Activated B cell treated with CpG ODN at 0.5 μM for 24 hours (primary cell): ENCODE measurements around the gene ASB1. TPM values are rescaled to one million over a fixed set of nuclear protein-coding genes. Genes with fewer than 3 reads are reported as not detected.

ENCODE experiments used
- ATAC-seq: fragments of 200-7000 bp; cut with Tn5 transposase; one replicate; pipeline ENCODE4 v1.10.0; 2021; ENCODE audit warnings: low read depth, mild to moderate bottlenecking, moderate library complexity
- CTCF ChIA-PET: fragments of 350-600 bp; sonication (Branson Sonifier 250); formaldehyde crosslinking; loops from one replicate; lab custom pipeline; 2021; ENCODE audit warnings: antibody characterized with exemption; lab: Charles Lee
- POLR2A ChIA-PET: fragments of 350-600 bp; sonication (Branson Sonifier 250); formaldehyde crosslinking; loops from one replicate; lab custom pipeline; 2021; ENCODE audit warnings: antibody characterized with exemption; lab: Charles Lee
- DNase-seq: peaks from one replicate; pipeline ENCODE4 v3.0.0; 2022
- H3K27ac Mint-ChIP-seq: one replicate; pipeline ENCODE4 v1.8.0; 2020; ENCODE audit warnings: mixed read lengths
- H3K27me3 Mint-ChIP-seq: one replicate; pipeline ENCODE4 v1.8.0; 2021; ENCODE audit warnings: mixed read lengths
- H3K36me3 Mint-ChIP-seq: one replicate; pipeline ENCODE4 v1.8.0; 2021; ENCODE audit warnings: low read depth, mixed read lengths
- H3K4me1 Mint-ChIP-seq: one replicate; pipeline ENCODE4 v1.8.0; 2021; ENCODE audit warnings: mixed read lengths
- H3K4me3 Mint-ChIP-seq: one replicate; pipeline ENCODE4 v1.8.0; 2020; ENCODE audit warnings: mild to moderate bottlenecking, mixed read lengths
- H3K9me3 Mint-ChIP-seq: one replicate; pipeline ENCODE4 v1.8.0; 2020; ENCODE audit warnings: mixed read lengths
- CTCF ChIP-seq: fragments of 200-600 bp; IDR thresholded peaks from one replicate; pipeline ENCODE4 v1.8.0; 2022; ENCODE audit warnings: antibody characterized with exemption, mild to moderate bottlenecking
- intact Hi-C: fragments of 100-400 bp; cut with micrococcal nuclease; formaldehyde crosslinking; loops from one replicate; pipeline ENCODE4 v1.15.1; 2024
- total RNA-seq: library from RNA; stranded (reverse); gene quantifications from 2 replicates; pipeline ENCODE4 v1.2.3, GENCODE V29; 2022

ASB1 gene
- total RNA-seq, 1 donor from 2014 or later = 49.8 TPM

- H3K27me3 Mint-ChIP-seq = no peaks in the 10 kb centered on the region
- H3K27ac Mint-ChIP-seq = no peak overlapping the region
- TF ChIP-seq CTCF = no peak
- H3K9me3 Mint-ChIP-seq = peaks cover 6% of the 10 kb centered on the region
- ATAC-seq (no peak), DNase-seq (no peak)
- H3K36me3 Mint-ChIP-seq = peaks cover 6% of the 10 kb centered on the region
- CTCF ChIA-PET = interaction anchor here (0.7 kb wide), 1 partner anchor 10 kb away, joined by 3 read pairs; no protein-coding TSS in a partner anchor
- H3K4me3 Mint-ChIP-seq = no peak overlapping the region
- POLR2A ChIA-PET = no interaction called here
- intact Hi-C loops = no loop called here
- peaks cover 10% of the 10 kb centered on the region for H3K4me1 Mint-ChIP-seq
Observed at GRCh38 chr2:238380785-238381184, 45.9 kb upstream of the ASB1 start.

GRCh38 chr2:238381341-238382115 is 45.2 kb upstream of the ASB1 start:
- intact Hi-C loops = no loop called here
- H3K9me3 Mint-ChIP-seq = peaks cover 6% of the 10 kb centered on the region
- no peak for DNase-seq
- TF ChIP-seq CTCF = no peak
- no peak overlapping the region for H3K4me3 Mint-ChIP-seq
- H3K36me3 Mint-ChIP-seq = peaks cover 6% of the 10 kb centered on the region
- POLR2A ChIA-PET = no interaction called here
- ATAC-seq = no peak
- CTCF ChIA-PET = no interaction called here
- peaks cover 10% of the 10 kb centered on the region for H3K4me1 Mint-ChIP-seq
- H3K27ac Mint-ChIP-seq = no peak overlapping the region
- H3K27me3 Mint-ChIP-seq = no peaks in the 10 kb centered on the region

GRCh38 chr2:238382381-238382781 is 44.3 kb upstream of the ASB1 start:
- POLR2A ChIA-PET = no interaction called here
- CTCF ChIA-PET = no interaction called here
- no peak overlapping the region for H3K27ac Mint-ChIP-seq
- intact Hi-C loops = no loop called here
- H3K4me3 Mint-ChIP-seq = no peak overlapping the region
- no peak for ATAC-seq
- H3K4me1 Mint-ChIP-seq = peaks cover 4% of the 10 kb centered on the region
- H3K36me3 Mint-ChIP-seq = peaks cover 6% of the 10 kb centered on the region
- DNase-seq = no peak
- H3K27me3 Mint-ChIP-seq = no peaks in the 10 kb centered on the region
- no peak for TF ChIP-seq CTCF
- peaks cover 6% of the 10 kb centered on the region for H3K9me3 Mint-ChIP-seq

- H3K36me3 Mint-ChIP-seq = peaks cover 6% of the 10 kb centered on the region
- TF ChIP-seq CTCF = no peak
- peaks cover 4% of the 10 kb centered on the region for H3K4me1 Mint-ChIP-seq
- no peak for ATAC-seq
- intact Hi-C loops = no loop called here
- CTCF ChIA-PET = no interaction called here
- H3K27me3 Mint-ChIP-seq = no peaks in the 10 kb centered on the region
- POLR2A ChIA-PET = no interaction called here
- H3K9me3 Mint-ChIP-seq = peaks cover 6% of the 10 kb centered on the region
- H3K4me3 Mint-ChIP-seq = no peak overlapping the region
- no peak overlapping the region for H3K27ac Mint-ChIP-seq
- no peak for DNase-seq
Observed at GRCh38 chr2:238383135-238383534, 43.6 kb upstream of the ASB1 start.

GRCh38 chr2:238383743-238384380 is 42.9 kb upstream of the ASB1 start:
- peaks cover 4% of the 10 kb centered on the region for H3K4me1 Mint-ChIP-seq
- CTCF ChIA-PET = no interaction called here
- intact Hi-C loops = no loop called here
- H3K27me3 Mint-ChIP-seq = no peaks in the 10 kb centered on the region
- no peak overlapping the region for H3K27ac Mint-ChIP-seq
- H3K9me3 Mint-ChIP-seq = peaks cover 6% of the 10 kb centered on the region
- peaks cover 6% of the 10 kb centered on the region for H3K36me3 Mint-ChIP-seq
- no peak for DNase-seq
- TF ChIP-seq CTCF = no peak
- POLR2A ChIA-PET = no interaction called here
- ATAC-seq = no peak
- H3K4me3 Mint-ChIP-seq = no peak overlapping the region
